Neuronal stem cell (in vitro differentiated cells): ENCODE measurements around the gene POLK.

Source experiments
- DNase-seq: peaks from one replicate; pipeline ENCODE4 v3.0.0-alpha.2; 2013; ENCODE audit warnings: low spot score
- H2AFZ ChIP-seq: one replicate; pipeline ENCODE4 v1.6.1; 2013; ENCODE audit warnings: mild to moderate bottlenecking, low read length, inconsistent platforms
- H2AK5ac ChIP-seq: 2 replicates; pipeline ENCODE4 v1.6.1; 2013; ENCODE audit warnings: low read depth, mild to moderate bottlenecking, inconsistent platforms, low read length, moderate library complexity, mixed read lengths
- H2BK120ac ChIP-seq: 2 replicates; pipeline ENCODE4 v1.6.1; 2013; ENCODE audit warnings: low read depth, mild to moderate bottlenecking, inconsistent platforms, low read length, moderate library complexity, mixed read lengths
- H2BK12ac ChIP-seq: one replicate; pipeline ENCODE4 v1.6.1; 2013; ENCODE audit warnings: low read length, inconsistent platforms
- H2BK15ac ChIP-seq: 2 replicates; pipeline ENCODE4 v1.6.1; 2013; ENCODE audit warnings: mild to moderate bottlenecking, low read length, inconsistent platforms, mixed read lengths
- H2BK5ac ChIP-seq: one replicate; pipeline ENCODE4 v1.6.1; 2013; ENCODE audit warnings: inconsistent platforms, mild to moderate bottlenecking, low read length, moderate library complexity
- H3K14ac ChIP-seq: one replicate; pipeline ENCODE4 v1.6.1; 2013; ENCODE audit warnings: low read length, inconsistent platforms
- H3K18ac ChIP-seq: 2 replicates; pipeline ENCODE4 v1.6.1; 2013; ENCODE audit warnings: low read length, inconsistent platforms
- H3K23ac ChIP-seq: 2 replicates; pipeline ENCODE4 v1.6.1; 2013; ENCODE audit warnings: low read depth, mild to moderate bottlenecking, mixed read lengths, low read length, inconsistent platforms; ENCODE audit not compliant: poor library complexity
- H3K27ac ChIP-seq: replicated peaks from 3 replicates; pipeline ENCODE4 v1.5.1; 2013; ENCODE audit warnings: low read length, inconsistent platforms
- H3K27me3 ChIP-seq, 3 experiments: 2 replicates each; pipeline ENCODE4 v1.6.1; 2013; ENCODE audit warnings: low read length in 3 of 3, mild to moderate bottlenecking in 2 of 3, inconsistent platforms in 1 of 3, low read depth in 1 of 3, mixed read lengths in 1 of 3, moderate library complexity in 1 of 3; ENCODE audit not compliant: control insufficient read depth in 3 of 3, insufficient read depth in 3 of 3
- H3K36me3 ChIP-seq, 2 donors: replicated peaks in 1 of 2; 2 replicates each; pipeline ENCODE4 v1.6.1; 2013; ENCODE audit warnings: low read length in 2 of 2; ENCODE audit not compliant: control insufficient read depth in 2 of 2, insufficient read depth in 2 of 2
- H3K4ac ChIP-seq: 2 replicates; pipeline ENCODE4 v1.6.1; 2013; ENCODE audit warnings: inconsistent platforms, mild to moderate bottlenecking, low read length, moderate library complexity
- H3K4me1 ChIP-seq, 2 donors: 1 replicate in 1 of 2; 2 replicates in 1 of 2; pipeline ENCODE4 v1.6.1; 2013; ENCODE audit warnings: low read length in 2 of 2, low read depth in 1 of 2; ENCODE audit not compliant: control insufficient read depth in 2 of 2, insufficient read depth in 1 of 2
- H3K4me2 ChIP-seq: one replicate; pipeline ENCODE4 v1.6.1; 2013; ENCODE audit warnings: mild to moderate bottlenecking, low read length, inconsistent platforms; ENCODE audit not compliant: insufficient read depth, poor library complexity, severe bottlenecking
- H3K4me3 ChIP-seq, 2 donors: 2 replicates each; pipeline ENCODE4 v1.5.1; 2013; ENCODE audit warnings: low read length in 2 of 2, mild to moderate bottlenecking in 2 of 2, inconsistent platforms in 1 of 2, moderate library complexity in 1 of 2
- H3K79me1 ChIP-seq: one replicate; pipeline ENCODE4 v1.6.1; 2013; ENCODE audit warnings: low read depth, mild to moderate bottlenecking, inconsistent platforms, low read length, moderate library complexity
- H3K9ac ChIP-seq: one replicate; pipeline ENCODE4 v1.6.1; 2013; ENCODE audit warnings: mild to moderate bottlenecking, low read depth, low read length, inconsistent platforms; ENCODE audit not compliant: poor library complexity
- H3K9me3 ChIP-seq, 2 donors: replicated peaks in 1 of 2; 2 replicates each; pipeline versions ENCODE3 to v1.6.1; 2013; ENCODE audit warnings: low read length in 2 of 2, mild to moderate bottlenecking in 2 of 2, inconsistent platforms in 1 of 2, low read depth in 1 of 2, mixed read lengths in 1 of 2, moderate library complexity in 1 of 2; ENCODE audit not compliant: control insufficient read depth in 2 of 2, insufficient read depth in 1 of 2
- H4K8ac ChIP-seq: one replicate; pipeline ENCODE4 v1.6.1; 2013; ENCODE audit warnings: low read depth, mild to moderate bottlenecking, inconsistent platforms, low read length, moderate library complexity
- H4K91ac ChIP-seq: one replicate; pipeline ENCODE4 v1.6.1; 2013; ENCODE audit warnings: low read length, low read depth, mild to moderate bottlenecking, inconsistent platforms; ENCODE audit not compliant: poor library complexity
- WGBS, 2 donors: extraction: QIAGEN DNeasy Blood & Tissue Kit; methylation state at CpG; one replicate each; pipeline ENCODE4 v1.1.7; 2013; ENCODE audit warnings: missing lambda C conversion rate in 2 of 2, mixed read lengths in 1 of 2; ENCODE audit not compliant: insufficient read length in 2 of 2, insufficient replicate concordance in 1 of 2; ENCODE audit errors: extremely low coverage in 2 of 2; 5-methylcytosine and 5-hydroxymethylcytosine counted together

Gene POLK

DNA sequence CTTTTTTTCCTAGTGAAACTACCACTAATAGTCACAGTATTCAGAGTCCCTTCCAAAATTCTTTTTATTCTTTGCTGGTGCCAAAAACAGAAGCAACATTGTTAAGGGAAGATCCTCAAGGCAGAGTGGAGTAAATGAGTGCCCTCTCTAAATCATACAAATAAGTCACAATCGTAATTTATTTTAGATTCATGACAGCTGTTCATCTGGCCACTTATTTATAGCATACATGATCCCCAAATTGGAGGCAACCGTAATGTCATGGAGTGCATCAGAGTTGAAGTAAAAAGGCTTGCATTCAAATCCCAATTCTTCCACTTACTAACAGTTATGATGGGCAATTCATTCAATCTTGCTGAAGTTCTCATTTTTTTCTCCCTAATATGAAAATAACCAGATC is 33.4 kb downstream of the POLK start:
- Histone ChIP-seq H3K23ac (no peak overlapping the region), H3K4me1 (no peaks in the 10 kb centered on the region), H2AFZ (no peak overlapping the region), H3K27me3 (no peaks in the 10 kb centered on the region), H3K79me1 (no peaks in the 10 kb centered on the region), H3K4ac (no peak overlapping the region), H3K14ac (no peak overlapping the region), H2BK5ac (no peak overlapping the region), H3K9ac (no peak overlapping the region), H2BK15ac (no peak overlapping the region), H3K18ac (no peak overlapping the region), H4K8ac (no peak overlapping the region), H3K9me3 (peaks cover 0 to 3% of the 10 kb centered on the region in 2 donors), H3K4me2 (no peak overlapping the region), H2BK120ac (no peak overlapping the region), H3K27ac (no peak overlapping the region), H4K91ac (no peak overlapping the region), H2BK12ac (no peak overlapping the region), H2AK5ac (no peak overlapping the region), H3K36me3 (peaks cover 0 to 6% of the 10 kb centered on the region in 2 donors), H3K4me3 (no peak overlapping the region)
- no peak for DNase-seq
- no CpG with 5 or more reads among the region's 2 CpGs for WGBS, 2 donors

DNA sequence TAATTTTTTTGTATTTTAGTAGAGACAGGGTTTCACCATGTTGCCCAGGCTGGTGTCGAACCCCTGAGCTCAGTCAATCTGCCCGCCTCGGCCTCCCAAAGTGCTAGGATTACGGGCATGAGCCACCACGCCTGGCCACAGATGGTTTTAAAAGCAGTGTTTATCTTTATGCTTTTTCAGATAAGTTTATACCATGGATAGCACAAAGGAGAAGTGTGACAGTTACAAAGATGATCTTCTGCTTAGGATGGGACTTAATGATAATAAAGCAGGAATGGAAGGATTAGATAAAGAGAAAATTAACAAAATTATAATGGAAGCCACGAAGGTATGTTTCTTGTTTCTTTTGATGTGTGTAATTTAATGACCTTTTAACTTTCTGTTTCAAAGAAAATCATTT is 35.1 kb downstream of the POLK start:
- Histone ChIP-seq H3K4me3 (no peak overlapping the region), H3K79me1 (no peaks in the 10 kb centered on the region), H2AFZ (no peak overlapping the region), H4K8ac (no peak overlapping the region), H2AK5ac (no peak overlapping the region), H2BK5ac (no peak overlapping the region), H4K91ac (no peak overlapping the region), H3K4ac (no peak overlapping the region), H3K9ac (no peak overlapping the region), H2BK120ac (no peak overlapping the region), H3K18ac (no peak overlapping the region), H3K36me3 (peaks cover 0 to 5% of the 10 kb centered on the region in 2 donors), H3K9me3 (peaks cover 0 to 4% of the 10 kb centered on the region in 2 donors), H3K23ac (no peak overlapping the region), H2BK12ac (no peak overlapping the region), H3K27me3 (no peaks in the 10 kb centered on the region), H3K4me2 (no peak overlapping the region), H3K4me1 (no peaks in the 10 kb centered on the region), H2BK15ac (no peak overlapping the region), H3K27ac (no peak overlapping the region), H3K14ac (no peak overlapping the region)
- WGBS, 2 donors = no CpG with 5 or more reads among the region's 6 CpGs
- DNase-seq = no peak

DNA sequence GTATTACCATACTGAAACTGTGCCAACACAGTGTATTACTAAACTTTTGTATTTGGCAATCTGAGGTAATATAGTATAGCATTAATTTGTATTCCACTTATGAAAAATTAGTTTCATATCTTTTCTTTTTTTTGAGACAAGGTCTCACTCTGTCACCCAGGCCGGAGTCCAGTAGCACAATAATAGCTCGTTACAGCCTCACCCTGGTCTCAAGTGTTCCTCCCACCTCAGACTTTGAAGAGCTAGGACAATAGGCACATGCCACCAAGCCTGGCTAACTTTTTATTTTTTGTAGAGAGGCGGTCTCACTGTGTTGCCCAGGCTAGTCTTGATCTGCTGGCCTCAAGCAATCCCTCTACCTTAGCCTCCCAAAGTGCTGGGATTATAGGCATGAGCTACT is 36.1 kb downstream of the POLK start:
- Histone ChIP-seq H2BK5ac (no peak overlapping the region), H2AFZ (no peak overlapping the region), H3K4ac (no peak overlapping the region), H4K91ac (no peak overlapping the region), H3K4me3 (no peak overlapping the region), H3K9ac (no peak overlapping the region), H2BK15ac (no peak overlapping the region), H2AK5ac (no peak overlapping the region), H3K4me1 (no peaks in the 10 kb centered on the region), H3K18ac (no peak overlapping the region), H2BK120ac (no peak overlapping the region), H4K8ac (no peak overlapping the region), H3K36me3 (peaks cover 0 to 14% of the 10 kb centered on the region in 2 donors), H2BK12ac (no peak overlapping the region), H3K27me3 (no peaks in the 10 kb centered on the region), H3K9me3 (peaks cover 0 to 4% of the 10 kb centered on the region in 2 donors), H3K4me2 (no peak overlapping the region), H3K14ac (no peak overlapping the region), H3K79me1 (no peaks in the 10 kb centered on the region), H3K23ac (no peak overlapping the region), H3K27ac (no peak overlapping the region)
- no CpG with 5 or more reads among the region's 3 CpGs for whole genome bisulfite sequencing, 2 donors
- DNase-seq = no peak

DNA sequence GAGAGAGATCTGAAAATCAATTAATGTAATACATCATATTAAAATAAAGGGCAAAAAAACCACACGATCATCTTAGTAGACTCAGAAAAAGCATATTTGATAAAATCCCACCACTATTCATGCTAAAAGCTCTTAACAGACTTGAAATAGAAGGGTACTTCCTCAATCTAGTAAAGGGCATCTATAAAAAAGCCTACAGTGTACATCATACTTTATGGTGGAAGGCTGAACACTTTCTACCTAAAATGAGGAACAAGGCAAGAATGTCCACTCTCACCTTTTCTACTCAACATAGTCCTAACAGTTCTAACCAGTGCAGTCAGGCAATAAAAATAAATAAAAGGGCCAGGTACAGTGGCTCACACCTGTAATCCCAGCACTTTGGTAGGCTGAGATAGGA is 38.9 kb downstream of the POLK start:
- Histone ChIP-seq H3K4me1 (no peaks in the 10 kb centered on the region), H4K8ac (no peak overlapping the region), H3K36me3 (peaks cover 0 to 36% of the 10 kb centered on the region in 2 donors), H2BK5ac (no peak overlapping the region), H3K23ac (no peak overlapping the region), H2BK12ac (no peak overlapping the region), H2AFZ (no peak overlapping the region), H3K18ac (no peak overlapping the region), H3K27me3 (no peaks in the 10 kb centered on the region), H3K4me2 (no peak overlapping the region), H2BK15ac (no peak overlapping the region), H3K9ac (no peak overlapping the region), H2AK5ac (no peak overlapping the region), H2BK120ac (no peak overlapping the region), H4K91ac (no peak overlapping the region), H3K27ac (no peak overlapping the region), H3K14ac (no peak overlapping the region), H3K4ac (no peak overlapping the region), H3K9me3 (peaks cover 0 to 4% of the 10 kb centered on the region in 2 donors), H3K79me1 (no peaks in the 10 kb centered on the region), H3K4me3 (no peak overlapping the region)
- no CpG with 5 or more reads among the region's 1 CpG for WGBS, 2 donors
- DNase-seq = no peak
